ENCODE results near the gene SPDEF. TPM values are rescaled to one million over a fixed set of nuclear protein-coding genes. Genes with fewer than 3 reads are reported as not detected.

SPDEF gene
- total RNA-seq, 4 donors from 2014 or later: 25.0 to 45.9 (median 32.3) TPM

DNA sequence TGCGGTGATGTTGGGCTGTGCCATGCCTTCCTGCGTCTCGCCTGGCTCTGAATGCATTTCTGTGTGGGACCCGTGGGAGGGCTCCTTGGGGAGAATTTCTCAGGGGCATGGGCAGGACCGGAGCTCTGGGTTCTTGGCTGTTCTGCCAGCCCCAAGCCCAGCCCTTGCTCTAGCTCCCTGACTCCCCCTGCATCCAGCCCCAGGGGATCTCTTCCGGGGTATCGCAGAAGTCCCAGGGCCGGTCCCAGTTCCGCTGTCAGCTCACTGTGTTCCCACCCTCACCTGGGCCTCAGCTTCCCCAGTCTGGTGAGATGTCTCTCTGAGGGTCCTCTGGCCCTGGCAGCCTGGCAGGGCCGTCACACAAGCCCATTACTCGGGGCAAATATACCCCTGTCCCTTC, 20.5 kb downstream of the SPDEF start:
- H3K36me3 ChIP-seq: no peaks in the 10 kb centered on the region
- H3K4me3 ChIP-seq: no peak overlapping the region
- no peak overlapping the region for H3K27ac ChIP-seq
- DNase-seq (ENCODE audit: low spot score in 2 of 2): no peak
- no peaks in the 10 kb centered on the region for H3K9me3 ChIP-seq
- 78% methylated on average over 10 of the region's 11 CpGs for WGBS
- no peaks in the 10 kb centered on the region for H3K27me3 ChIP-seq
- peaks cover 5% of the 10 kb centered on the region for H3K4me1 ChIP-seq
- no peak for TF ChIP-seq POLR2AphosphoS5 (IDR thresholded peaks at IDR 0.05)
- TF ChIP-seq EP300 (IDR thresholded peaks at IDR 0.05): no peak
- TF ChIP-seq POLR2A (IDR thresholded peaks at IDR 0.05): no peak
- TF ChIP-seq, protein P1, sequence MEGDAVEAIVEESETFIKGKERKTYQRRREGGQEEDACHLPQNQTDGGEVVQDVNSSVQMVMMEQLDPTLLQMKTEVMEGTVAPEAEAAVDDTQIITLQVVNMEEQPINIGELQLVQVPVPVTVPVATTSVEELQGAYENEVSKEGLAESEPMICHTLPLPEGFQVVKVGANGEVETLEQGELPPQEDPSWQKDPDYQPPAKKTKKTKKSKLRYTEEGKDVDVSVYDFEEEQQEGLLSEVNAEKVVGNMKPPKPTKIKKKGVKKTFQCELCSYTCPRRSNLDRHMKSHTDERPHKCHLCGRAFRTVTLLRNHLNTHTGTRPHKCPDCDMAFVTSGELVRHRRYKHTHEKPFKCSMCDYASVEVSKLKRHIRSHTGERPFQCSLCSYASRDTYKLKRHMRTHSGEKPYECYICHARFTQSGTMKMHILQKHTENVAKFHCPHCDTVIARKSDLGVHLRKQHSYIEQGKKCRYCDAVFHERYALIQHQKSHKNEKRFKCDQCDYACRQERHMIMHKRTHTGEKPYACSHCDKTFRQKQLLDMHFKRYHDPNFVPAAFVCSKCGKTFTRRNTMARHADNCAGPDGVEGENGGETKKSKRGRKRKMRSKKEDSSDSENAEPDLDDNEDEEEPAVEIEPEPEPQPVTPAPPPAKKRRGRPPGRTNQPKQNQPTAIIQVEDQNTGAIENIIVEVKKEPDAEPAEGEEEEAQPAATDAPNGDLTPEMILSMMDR (IDR thresholded peaks at IDR 0.05): no peak

DNA sequence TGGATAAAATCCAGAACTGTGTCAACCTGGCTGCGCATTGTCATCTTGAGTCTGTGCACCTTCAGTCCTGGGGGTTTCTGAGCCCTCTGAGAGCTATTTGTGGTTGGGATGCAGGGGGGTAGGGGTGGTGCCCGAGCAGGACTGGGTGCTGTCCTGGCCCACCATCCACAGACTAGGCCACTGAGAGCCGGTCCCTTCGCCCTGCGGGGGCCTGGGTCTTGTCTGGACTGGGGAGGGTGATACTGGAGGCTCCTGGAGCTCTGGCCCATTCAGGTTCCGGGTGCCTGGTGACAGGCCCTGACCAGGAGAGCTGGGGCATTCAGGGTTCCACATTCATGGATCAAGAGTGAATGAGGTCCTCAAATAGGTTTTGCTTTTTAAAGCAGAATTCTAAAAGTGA, 20.9 kb downstream of the SPDEF start:
- TF ChIP-seq POLR2A (IDR thresholded peaks at IDR 0.05) (no peak), POLR2AphosphoS5 (IDR thresholded peaks at IDR 0.05) (no peak), EP300 (IDR thresholded peaks at IDR 0.05) (no peak)
- H3K27ac ChIP-seq: no peak overlapping the region
- no peaks in the 10 kb centered on the region for H3K27me3 ChIP-seq
- H3K4me3 ChIP-seq: no peak overlapping the region
- peaks cover 5% of the 10 kb centered on the region for H3K4me1 ChIP-seq
- DNase-seq (ENCODE audit: low spot score in 2 of 2): no peak
- no peaks in the 10 kb centered on the region for H3K9me3 ChIP-seq
- WGBS: 88% methylated on average over 6 of the region's 6 CpGs
- H3K36me3 ChIP-seq: no peaks in the 10 kb centered on the region

DNA sequence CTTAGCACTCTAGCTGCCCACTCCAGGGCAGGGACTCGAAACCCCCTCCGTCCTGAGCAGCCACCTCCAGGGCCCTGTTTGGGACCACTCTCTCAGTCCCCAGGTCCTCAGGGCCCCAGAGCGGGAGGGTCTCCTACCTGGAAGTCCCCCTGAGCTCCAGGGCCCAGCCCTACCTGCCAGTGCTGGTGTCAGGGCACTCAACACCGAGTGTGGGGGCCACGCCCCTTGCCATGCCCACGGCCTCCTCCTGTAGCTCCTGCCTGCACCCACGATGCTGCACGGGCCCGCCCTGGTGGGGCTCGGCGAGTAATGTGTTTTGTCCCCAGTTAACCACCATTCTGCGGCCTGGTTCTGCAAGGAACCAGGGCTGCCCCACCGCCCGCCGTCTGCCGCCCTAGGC, 21.5 kb downstream of the SPDEF start:
- no peaks in the 10 kb centered on the region for H3K9me3 ChIP-seq
- H3K4me3 ChIP-seq: no peak overlapping the region
- no peak overlapping the region for H3K27ac ChIP-seq
- H3K27me3 ChIP-seq: no peaks in the 10 kb centered on the region
- peaks cover 5% of the 10 kb centered on the region for H3K4me1 ChIP-seq
- no peak for DNase-seq (ENCODE audit: low spot score in 2 of 2)
- WGBS: 88% methylated on average over 11 of the region's 16 CpGs
- no peaks in the 10 kb centered on the region for H3K36me3 ChIP-seq
- TF ChIP-seq POLR2AphosphoS5 (IDR thresholded peaks at IDR 0.05) (no peak), POLR2A (IDR thresholded peaks at IDR 0.05) (no peak), EP300 (IDR thresholded peaks at IDR 0.05) (no peak)
- TF ChIP-seq, protein P1 (IDR thresholded peaks at IDR 0.05): no peak

DNA sequence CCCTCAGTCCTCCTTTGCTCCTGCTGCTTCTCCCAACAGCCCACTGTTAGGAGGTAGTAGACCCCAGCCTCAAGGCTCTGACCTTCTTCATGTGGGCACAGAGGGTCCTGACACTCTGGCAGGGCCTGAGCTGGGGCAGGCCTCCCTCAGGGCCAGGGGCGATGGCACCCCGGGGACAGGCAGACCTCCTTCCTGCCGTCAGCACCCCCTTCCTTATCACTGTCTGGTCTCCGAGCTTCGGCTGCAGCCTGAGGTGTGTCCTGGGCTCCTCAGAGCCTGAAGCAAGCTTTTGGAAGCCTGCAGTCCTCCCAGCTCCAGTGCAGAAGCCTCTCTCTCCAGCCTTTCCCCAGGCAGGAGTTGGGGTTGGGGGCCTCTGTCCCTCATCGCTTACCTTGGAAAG, 22.0 kb downstream of the SPDEF start:
- DNase-seq (ENCODE audit: low spot score in 2 of 2): no peak
- no peaks in the 10 kb centered on the region for H3K9me3 ChIP-seq
- H3K27ac ChIP-seq: no peak overlapping the region
- no peaks in the 10 kb centered on the region for H3K36me3 ChIP-seq
- H3K4me1 ChIP-seq: peaks cover 5% of the 10 kb centered on the region
- H3K4me3 ChIP-seq: no peak overlapping the region
- WGBS: 83% methylated on average over 6 of the region's 6 CpGs
- no peaks in the 10 kb centered on the region for H3K27me3 ChIP-seq
- no peak for TF ChIP-seq POLR2AphosphoS5 (IDR thresholded peaks at IDR 0.05)
- TF ChIP-seq EP300 (IDR thresholded peaks at IDR 0.05): no peak
- TF ChIP-seq, protein P1 (IDR thresholded peaks at IDR 0.05): no peak
- TF ChIP-seq POLR2A (IDR thresholded peaks at IDR 0.05): no peak

DNA sequence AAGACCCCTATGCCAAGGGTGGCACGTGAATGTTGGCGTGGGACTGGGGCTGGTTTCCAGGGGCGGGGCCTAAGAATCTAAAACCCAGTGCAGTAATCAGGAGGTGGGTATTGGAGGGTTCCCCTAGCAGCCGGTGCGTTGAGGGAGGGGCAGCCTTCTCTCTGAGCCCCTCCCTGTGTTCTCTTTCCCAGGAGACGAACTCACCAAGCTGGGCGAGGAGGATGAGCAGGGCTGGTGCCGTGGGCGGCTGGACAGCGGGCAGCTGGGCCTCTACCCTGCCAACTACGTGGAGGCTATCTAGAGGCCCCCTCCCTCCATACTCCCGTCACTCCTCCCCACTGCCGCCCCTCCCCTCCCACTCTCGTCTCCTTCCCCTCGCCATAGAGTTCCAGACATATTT, 23.9 kb downstream of the SPDEF start:
- Histone ChIP-seq H3K4me1 (peaks cover 8% of the 10 kb centered on the region), H3K9me3 (no peaks in the 10 kb centered on the region), H3K27ac (no peak overlapping the region), H3K36me3 (no peaks in the 10 kb centered on the region), H3K27me3 (no peaks in the 10 kb centered on the region), H3K4me3 (no peak overlapping the region)
- DNase-seq (ENCODE audit: low spot score in 2 of 2): no peak
- WGBS: 78% methylated on average over 15 of the region's 15 CpGs
- TF ChIP-seq POLR2AphosphoS5 (IDR thresholded peaks at IDR 0.05) (no peak), EP300 (IDR thresholded peaks at IDR 0.05) (no peak), POLR2A (IDR thresholded peaks at IDR 0.05) (no peak)
- TF ChIP-seq, protein P1 (IDR thresholded peaks at IDR 0.05): no peak

DNA sequence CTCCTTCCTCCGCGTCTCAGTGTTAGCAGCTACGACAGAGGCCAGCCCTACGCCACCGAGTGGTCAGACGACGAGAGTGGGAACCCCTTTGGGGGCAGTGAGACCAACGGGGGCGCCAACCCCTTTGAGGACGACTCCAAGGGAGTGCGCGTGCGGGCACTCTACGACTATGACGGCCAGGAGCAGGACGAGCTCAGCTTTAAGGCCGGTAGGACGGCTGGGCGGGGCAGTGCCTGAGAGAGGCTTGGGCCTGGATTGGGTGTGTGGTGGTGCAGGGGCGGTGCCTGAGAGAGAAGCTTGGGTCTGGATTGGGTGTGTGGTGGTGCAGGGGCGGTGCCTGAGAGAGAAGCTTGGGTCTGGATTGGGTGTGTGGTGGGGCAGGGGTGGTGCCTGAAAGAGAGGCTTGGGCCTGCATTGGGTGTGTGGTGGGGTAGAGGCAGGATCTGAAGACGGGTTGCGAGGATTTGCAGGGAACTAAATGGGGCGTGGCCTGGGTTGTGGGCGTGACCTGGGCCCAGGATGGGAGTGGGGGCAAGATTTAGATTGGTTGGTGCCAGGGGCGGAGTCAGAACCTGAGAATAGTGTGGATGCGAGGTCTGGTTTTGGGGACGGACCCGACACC, 24.4 kb downstream of the SPDEF start:
- no peak for DNase-seq (ENCODE audit: low spot score in 2 of 2)
- no peaks in the 10 kb centered on the region for H3K27me3 ChIP-seq
- TF ChIP-seq EP300 (IDR thresholded peaks at IDR 0.05): no peak
- TF ChIP-seq, protein P1 (IDR thresholded peaks at IDR 0.05): no peak
- TF ChIP-seq POLR2A (IDR thresholded peaks at IDR 0.05): peak in 1 of 2 donors; percentile 60
- no peak for TF ChIP-seq POLR2AphosphoS5 (IDR thresholded peaks at IDR 0.05)
- no peak overlapping the region for H3K27ac ChIP-seq
- H3K4me1 ChIP-seq: peaks cover 11% of the 10 kb centered on the region
- no peak overlapping the region for H3K4me3 ChIP-seq
- H3K36me3 ChIP-seq: no peaks in the 10 kb centered on the region
- no peaks in the 10 kb centered on the region for H3K9me3 ChIP-seq
- 77% methylated on average over 29 of the region's 29 CpGs for WGBS

Measured in suprapubic skin (tissue), 4 donors.